ENCODE measurements around the gene IFRD2.
A peak's percentile ranks its signal among the peaks of the same experiment; 100 is the strongest.

DNA sequence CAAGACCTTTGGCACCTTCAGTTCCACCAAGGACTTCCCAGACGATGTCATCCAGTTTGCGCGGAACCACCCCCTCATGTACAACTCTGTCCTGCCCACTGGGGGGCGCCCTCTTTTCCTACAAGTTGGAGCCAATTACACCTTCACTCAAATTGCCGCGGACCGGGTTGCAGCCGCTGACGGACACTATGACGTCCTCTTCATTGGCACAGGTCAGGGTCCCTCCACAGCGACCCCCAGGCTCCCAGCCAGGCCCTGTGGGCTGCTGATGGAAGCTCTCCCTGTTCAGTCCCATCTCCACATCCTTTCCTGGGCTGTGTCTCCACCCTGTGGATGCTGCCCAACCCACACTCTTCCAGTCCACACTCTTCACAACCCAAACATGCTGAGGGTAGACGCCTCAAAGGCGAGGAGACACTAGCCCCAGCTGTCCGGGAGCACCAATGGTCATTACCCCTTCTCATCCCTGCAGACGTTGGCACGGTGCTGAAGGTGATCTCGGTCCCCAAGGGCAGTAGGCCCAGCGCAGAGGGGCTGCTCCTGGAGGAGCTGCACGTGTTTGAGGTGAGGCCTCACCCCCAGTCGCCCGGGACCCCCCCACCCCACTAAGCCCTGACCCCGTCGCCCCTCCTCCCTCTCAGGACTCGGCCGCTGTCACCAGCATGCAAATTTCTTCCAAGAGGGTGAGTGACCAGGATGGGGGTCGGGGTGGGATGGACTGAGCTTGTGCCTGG is 17.7 kb downstream of the IFRD2 start:
- TF ChIP-seq, protein P1, sequence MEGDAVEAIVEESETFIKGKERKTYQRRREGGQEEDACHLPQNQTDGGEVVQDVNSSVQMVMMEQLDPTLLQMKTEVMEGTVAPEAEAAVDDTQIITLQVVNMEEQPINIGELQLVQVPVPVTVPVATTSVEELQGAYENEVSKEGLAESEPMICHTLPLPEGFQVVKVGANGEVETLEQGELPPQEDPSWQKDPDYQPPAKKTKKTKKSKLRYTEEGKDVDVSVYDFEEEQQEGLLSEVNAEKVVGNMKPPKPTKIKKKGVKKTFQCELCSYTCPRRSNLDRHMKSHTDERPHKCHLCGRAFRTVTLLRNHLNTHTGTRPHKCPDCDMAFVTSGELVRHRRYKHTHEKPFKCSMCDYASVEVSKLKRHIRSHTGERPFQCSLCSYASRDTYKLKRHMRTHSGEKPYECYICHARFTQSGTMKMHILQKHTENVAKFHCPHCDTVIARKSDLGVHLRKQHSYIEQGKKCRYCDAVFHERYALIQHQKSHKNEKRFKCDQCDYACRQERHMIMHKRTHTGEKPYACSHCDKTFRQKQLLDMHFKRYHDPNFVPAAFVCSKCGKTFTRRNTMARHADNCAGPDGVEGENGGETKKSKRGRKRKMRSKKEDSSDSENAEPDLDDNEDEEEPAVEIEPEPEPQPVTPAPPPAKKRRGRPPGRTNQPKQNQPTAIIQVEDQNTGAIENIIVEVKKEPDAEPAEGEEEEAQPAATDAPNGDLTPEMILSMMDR (conservative IDR thresholded peaks at IDR 0.05; ENCODE audit: low read depth, low read length) = peak; percentile 97
- no peak for TF ChIP-seq EZH2 (IDR thresholded peaks at IDR 0.05; ENCODE audit: low read length, unreplicated experiment)
